HL-60/S4 treated with retinoic acid at 250 ng/mL for 4 days and 3 days (cell line): ENCODE results near the gene OR5J2.
"Not testable (repeated sequence)": the region's sequence is repeated elsewhere in the genome, so short reads cannot be mapped to it uniquely, and the experiment has no call there.

Source experiments
- in situ Hi-C: fragments of 300-500 bp; cut with MboI; formaldehyde crosslinking; loops from 2 replicates; pipeline ENCODE4 v1.7.0; 2022; ENCODE audit warnings: low sequenced_read_pairs

The OR5J2 gene

DNA sequence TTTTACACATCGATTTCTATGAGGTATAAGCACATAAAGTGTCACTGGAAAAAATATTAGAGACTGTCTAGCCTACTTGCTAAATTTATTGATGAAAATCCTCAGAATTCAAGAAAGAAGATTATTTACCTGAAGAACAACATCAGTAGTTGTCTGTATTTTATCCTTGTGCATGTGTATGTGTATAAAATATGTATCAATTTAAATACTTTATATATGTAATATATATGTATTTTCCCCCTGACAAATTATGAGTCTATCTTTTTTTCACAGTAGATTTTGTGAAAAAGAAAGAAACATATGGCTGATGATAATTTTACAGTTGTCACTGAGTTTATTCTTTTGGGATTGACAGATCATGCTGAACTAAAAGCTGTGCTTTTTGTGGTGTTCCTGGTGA lies at the start of gene OR5J2:
Gene OR5J2, plus strand, starts transcription at position 301 of the 400 bp plus-strand sequence. Its CDS starts 0 bp downstream, at position 301.
- in situ Hi-C loops = no loop called here

DNA sequence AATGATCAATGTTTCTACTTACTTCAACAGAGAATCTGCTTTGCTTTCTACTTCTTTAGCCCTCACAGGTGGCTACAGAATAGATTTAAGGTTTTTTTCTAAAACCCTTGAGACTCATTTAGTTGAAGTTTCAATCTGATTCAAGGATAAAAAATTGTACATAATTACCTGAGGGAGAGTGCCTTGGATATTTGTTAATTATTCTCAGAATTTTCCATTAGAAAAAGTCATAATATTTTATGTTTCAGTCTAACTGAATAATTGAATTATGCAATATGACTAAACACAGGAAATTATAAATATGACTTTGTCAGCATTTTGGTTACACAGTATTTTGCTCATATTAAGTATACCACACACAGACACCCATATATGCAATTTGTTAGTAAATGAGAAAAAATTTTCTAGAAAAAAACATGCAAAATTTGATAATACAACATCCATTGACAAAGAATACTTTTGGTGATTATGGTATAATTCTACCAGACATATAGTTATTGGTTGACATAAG lies 36.2 kb upstream of the OR5J2 start, which contains the start of gene OR8J3:
Gene OR8J3, minus strand, starts transcription at position 51 of the 511 bp plus-strand sequence. CDS start 2,483 bp downstream, outside the sequence.
- in situ Hi-C loops = no loop called here

DNA sequence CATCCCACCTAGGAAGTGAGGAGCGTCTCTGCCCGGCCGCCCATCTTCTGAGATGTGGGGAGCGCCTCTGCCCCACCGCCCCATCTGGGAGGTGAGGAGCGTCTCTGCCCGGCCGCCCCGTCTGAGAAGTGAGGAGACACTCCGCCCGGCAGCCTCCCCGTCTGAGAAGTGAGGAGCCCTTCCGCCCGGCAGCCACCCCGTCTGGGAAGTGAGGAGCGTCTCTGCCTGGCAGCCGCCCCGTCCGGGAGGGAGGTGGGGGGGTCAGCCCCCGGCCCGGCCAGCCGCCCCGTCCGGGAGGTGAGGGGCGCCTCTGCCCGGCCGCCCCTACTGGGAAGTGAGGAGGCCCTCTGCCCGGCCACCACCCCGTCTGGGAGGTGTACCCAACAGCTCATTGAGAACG lies 32.7 kb upstream of the OR5J2 start:
- in situ Hi-C loops = not testable (repeated sequence)

DNA sequence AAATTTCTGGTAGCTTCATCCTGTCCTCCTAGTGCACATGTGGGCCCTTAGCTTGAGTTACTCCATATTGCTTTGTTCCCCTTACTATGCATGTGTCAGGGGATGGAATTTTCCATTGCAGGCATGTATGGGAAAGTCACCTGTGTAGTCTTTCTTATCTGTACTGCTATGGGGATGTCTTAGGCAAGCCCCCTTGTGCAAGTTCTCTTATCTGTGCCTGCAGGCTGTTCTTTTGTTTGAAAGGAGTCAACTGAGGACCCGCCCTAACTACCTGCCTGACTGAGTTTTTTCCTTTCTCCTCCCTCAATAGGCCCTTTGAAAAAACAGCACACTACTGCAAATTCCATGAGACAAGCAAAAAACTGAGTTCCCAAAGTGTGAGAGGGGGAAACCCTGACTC lies 25.0 kb upstream of the OR5J2 start:
- in situ Hi-C loops = no loop called here

DNA sequence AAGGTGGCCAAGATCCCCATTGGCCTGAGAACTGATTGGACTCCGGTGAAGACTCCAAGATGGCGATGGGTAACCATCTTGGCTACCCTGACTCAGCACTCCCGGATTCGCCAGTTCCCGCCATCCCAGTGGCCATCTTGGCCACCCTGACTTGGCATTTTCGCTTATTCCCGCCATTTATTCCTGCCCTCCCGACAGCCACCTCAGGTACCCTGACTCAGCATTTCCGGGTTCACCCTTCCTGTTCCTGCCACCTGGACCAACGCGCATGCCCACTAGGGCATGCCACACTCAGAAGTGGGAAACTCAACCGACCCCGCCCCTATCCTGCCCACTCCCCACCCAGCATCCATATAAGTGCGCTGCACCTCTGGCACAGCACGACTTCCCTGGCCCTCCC lies 24.1 kb upstream of the OR5J2 start:
- in situ Hi-C loops = no loop called here

DNA sequence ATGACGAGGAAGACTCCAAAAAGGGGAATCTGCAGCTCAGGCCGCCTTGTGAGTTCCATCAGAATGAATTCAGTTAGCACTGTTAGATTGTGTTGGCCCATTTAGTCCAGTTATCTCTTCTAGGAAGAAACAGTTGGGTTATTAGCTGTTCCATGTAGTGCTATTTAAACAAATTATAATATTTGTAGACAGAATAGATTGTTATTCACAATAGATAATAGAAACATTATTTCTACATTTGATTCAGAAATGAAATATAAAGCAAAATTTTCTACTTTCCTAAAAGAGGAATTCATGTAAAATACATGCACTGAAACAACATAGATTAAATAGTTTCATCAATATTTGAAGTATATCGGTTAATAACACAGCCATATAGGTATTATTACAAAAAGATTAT lies 16.2 kb upstream of the OR5J2 start, which contains the start of gene OR8K5:
Gene OR8K5, minus strand, starts transcription at position 101 of the 400 bp plus-strand sequence. Its CDS starts 0 bp downstream, at position 101.
- in situ Hi-C loops = no loop called here

DNA sequence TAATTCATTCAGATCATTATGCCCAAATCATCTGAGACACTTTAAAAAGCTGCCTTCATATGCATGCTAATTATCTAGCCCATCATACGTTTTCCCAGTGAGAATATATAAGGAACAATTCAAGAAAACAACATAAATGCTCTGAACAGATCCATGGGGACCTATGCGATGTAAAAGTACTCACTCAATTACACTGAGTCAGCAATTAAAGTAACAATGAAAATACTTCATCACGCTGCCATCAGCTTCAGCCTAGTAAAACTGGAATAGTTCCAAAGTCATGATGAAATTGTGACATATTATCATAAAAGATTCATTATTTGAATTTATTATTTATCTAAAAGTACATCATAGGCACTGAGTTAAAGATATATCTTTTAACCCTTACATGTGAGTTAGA lies 12.6 kb upstream of the OR5J2 start:
- in situ Hi-C loops = no loop called here

DNA sequence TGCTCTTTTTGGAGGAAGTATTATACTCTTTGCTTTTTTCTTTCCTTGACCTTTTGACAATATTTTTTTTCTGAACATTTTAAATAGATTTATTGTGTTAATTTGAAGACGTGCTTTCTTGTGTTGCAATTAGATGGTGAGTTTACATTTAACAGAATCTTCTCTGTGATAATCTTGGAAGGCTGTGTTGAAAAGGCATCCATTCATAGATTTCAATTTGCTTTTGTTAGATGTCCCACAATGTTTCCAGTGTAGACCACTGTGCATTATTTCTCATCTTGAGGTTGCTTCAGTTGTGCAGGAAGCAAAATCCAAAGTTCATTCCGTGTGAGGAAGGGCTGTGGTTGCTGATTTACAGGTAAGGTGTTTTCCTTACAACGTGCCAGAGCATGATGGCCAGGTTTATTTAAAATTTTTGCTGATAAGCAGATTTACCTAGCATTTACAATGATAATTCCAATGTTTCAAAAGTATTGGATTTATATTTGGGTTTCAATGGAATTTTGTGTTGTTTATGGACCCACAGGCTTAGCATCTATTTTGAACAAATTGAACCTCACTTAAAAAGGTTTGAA lies 4.1 kb upstream of the OR5J2 start:
- in situ Hi-C loops = no loop called here

DNA sequence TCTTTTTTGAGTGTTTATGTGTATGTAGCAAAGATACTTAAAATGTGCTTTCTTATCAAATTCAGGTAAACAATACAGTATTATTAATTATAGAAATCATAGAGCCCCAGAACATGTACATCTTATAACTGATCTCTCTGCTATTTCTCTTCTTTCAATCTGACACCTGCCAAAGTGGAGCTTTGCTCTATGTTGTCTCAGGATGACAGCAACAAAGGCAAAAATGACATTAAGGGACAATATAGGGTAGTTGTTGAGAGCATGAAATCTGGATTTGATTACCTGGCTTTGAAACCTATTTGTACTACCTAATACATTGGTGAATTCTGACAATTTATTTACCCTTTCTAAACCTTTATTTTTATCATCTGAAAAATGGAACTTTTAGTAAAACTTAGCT lies 7.0 kb downstream of the OR5J2 start:
- in situ Hi-C loops = no loop called here

DNA sequence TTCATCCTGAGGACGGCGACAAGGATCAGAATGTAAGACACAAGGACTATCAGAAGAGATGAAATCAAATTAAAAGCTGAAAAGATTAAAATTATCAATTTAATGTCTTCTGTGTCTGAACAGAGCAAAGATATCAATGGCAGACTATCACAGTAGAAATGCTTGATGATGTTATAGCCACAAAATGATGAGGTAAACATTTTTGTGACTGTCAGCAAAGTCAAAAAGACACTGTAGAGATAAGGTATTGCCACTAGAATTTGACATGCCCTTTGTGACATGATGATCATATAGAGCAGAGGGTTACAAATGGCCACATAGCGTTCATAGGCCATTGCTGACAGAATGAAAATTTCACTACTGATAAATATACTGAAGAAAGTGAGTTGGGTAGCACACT lies 12.2 kb downstream of the OR5J2 start:
- in situ Hi-C loops = no loop called here

DNA sequence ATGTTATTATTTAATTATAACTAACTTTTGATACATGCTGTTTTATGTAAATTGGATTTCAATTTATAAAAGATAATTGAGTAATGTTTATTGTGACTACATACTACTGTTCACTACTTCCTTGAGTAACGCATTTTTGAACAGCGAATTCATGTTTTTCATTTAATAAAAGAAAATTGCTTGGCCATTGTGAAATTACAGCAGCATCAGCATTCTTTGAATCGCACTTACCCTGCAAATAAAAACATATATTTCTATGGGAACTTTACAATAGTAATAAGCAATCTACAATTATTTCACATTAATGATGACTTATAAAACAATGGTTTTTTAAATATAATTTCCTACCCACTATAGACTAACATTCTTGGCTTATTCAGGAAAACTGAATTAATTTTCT lies 20.3 kb downstream of the OR5J2 start:
- in situ Hi-C loops = no loop called here

DNA sequence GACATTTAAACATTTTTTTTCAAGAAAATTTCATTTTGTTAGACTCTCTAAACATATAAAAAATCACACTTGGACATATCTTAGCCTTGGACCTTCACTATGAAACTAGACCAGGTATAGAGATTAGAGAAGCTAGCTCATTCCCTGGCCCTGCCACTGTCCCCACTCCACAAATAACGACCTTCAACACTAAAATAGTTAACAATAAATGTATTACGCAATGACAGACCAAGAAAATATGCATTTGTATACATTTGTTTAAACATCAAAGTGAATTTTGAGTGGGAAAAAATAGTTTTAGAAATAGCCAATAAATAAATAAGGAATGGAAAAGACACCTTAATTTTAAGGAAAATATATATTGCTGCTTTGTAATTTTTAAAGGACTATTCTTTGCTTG lies 20.9 kb downstream of the OR5J2 start:
- in situ Hi-C loops = no loop called here

DNA sequence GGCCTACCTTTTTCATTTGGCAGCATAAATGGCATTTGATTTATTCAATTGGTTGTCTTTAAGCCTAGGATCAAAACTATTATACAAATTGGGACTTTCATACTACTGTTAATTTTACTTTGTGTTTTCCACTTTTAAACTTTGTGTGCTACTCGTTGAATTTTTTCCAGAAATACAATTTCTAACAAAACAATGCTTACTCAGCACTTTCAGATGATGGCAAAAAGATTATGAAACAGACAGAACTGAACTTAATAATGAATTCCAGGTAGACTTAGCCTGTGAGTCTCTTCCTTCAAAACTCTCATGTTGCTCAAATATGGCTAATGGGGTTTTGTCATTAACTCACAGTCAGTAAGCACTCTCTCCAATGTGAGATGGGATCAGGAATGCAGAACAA lies 31.4 kb downstream of the OR5J2 start:
- in situ Hi-C loops = no loop called here

DNA sequence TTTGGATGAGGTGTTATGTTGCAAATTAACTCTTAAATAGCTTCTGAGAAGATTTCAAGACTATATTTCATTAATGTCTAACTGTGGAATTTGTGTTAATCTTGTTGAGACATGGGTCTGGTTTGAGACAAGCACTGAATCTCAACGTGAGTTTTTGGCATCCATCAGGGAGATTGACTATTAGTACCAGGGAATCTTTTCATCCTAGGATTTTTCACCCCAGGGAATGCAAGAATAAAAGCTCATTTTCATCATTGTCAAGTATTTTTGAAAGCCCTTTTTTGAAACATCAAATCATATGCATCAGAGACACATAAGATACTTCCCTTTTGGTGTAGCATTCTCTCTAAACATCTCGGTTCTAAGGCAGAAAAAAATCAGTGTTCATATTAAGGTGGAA lies 38.1 kb downstream of the OR5J2 start:
- in situ Hi-C loops = no loop called here

DNA sequence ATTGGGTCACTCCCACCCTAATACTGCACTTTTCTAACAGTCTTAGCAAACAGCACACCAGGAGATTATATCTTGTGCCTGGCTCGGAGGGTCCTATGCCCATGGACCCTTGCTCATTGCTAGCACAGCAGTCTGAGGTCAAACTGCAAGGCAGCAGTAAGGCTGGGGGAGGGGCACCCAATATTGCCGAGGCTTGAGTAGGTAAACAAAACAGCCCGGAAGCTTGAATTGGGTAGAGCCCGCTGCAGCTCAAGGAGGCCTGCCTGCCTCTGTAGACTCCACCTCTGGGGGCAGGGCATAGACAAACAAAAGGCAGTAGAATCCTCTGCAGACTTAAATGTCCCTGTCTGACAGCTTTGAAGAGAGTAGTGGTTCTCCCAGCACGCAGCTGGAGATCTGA lies 43.3 kb downstream of the OR5J2 start:
- in situ Hi-C loops = not testable (repeated sequence)
